OCI-LY1 (cell line): ENCODE measurements around the gene DYRK1B.
"Not testable (repeated sequence)": the region's sequence is repeated elsewhere in the genome, so short reads cannot be mapped to it uniquely, and the experiment has no call there.

ENCODE experiments used
- H2AFZ ChIP-seq: fragments of 200-600 bp; sonication (generic), shearing (Covaris generic); 2 replicates; pipeline ENCODE4 v1.6.0; 2014; ENCODE audit warnings: antibody characterized with exemption, mild to moderate bottlenecking, low read length
- H3F3A ChIP-seq: fragments of 200-600 bp; sonication (generic), shearing (Covaris generic); 2 replicates; pipeline ENCODE4 v1.6.0; 2014; ENCODE audit warnings: mild to moderate bottlenecking, antibody characterized with exemption, low read length, moderate library complexity; ENCODE audit not compliant: insufficient read depth
- H3K27ac ChIP-seq: fragments of 200-600 bp; sonication (generic); 2 replicates; pipeline ENCODE4 v1.5.1; 2014; ENCODE audit warnings: low read length, mixed run types, mild to moderate bottlenecking, low read depth; ENCODE audit not compliant: poor library complexity, severe bottlenecking
- H3K27me3 ChIP-seq: fragments of 200-600 bp; sonication (generic); 2 replicates; pipeline ENCODE4 v1.6.0; 2014; ENCODE audit warnings: antibody characterized with exemption, mild to moderate bottlenecking, low read length, moderate library complexity; ENCODE audit not compliant: insufficient read depth
- H3K36me3 ChIP-seq: fragments of 200-600 bp; sonication (generic); 2 replicates; pipeline ENCODE4 v1.6.1; 2014; ENCODE audit warnings: mild to moderate bottlenecking, antibody characterized with exemption, low read length, moderate library complexity, mixed read lengths; ENCODE audit not compliant: insufficient read depth
- H3K4me1 ChIP-seq: fragments of 200-600 bp; sonication (generic); 2 replicates; pipeline ENCODE4 v1.5.1; 2014; ENCODE audit warnings: mild to moderate bottlenecking, low read length, moderate library complexity; ENCODE audit not compliant: insufficient read depth, severe bottlenecking
- H3K4me2 ChIP-seq: fragments of 200-600 bp; sonication (generic), shearing (Covaris generic); 2 replicates; pipeline ENCODE4 v1.6.1; 2014; ENCODE audit warnings: low read length
- H3K4me3 ChIP-seq: fragments of 200-600 bp; sonication (generic); 2 replicates; pipeline ENCODE4 v1.5.1; 2014; ENCODE audit warnings: low read length, low read depth, mild to moderate bottlenecking, mixed read lengths; ENCODE audit not compliant: poor library complexity, severe bottlenecking
- H3K79me2 ChIP-seq: fragments of 200-600 bp; shearing (Covaris generic); 2 replicates; pipeline ENCODE4 v1.6.1; 2016; ENCODE audit warnings: mixed run types, low read length, mixed read lengths; ENCODE audit not compliant: insufficient read depth
- H3K9ac ChIP-seq: fragments of 200-600 bp; sonication (generic), shearing (Covaris generic); 2 replicates; pipeline ENCODE4 v1.6.1; 2014; ENCODE audit warnings: mild to moderate bottlenecking, low read length, mixed read lengths
- H3K9me2 ChIP-seq: fragments of 200-600 bp; sonication (generic), shearing (Covaris generic); 2 replicates; pipeline ENCODE4 v1.6.1; 2014; ENCODE audit warnings: low read depth, mild to moderate bottlenecking, low read length, mixed read lengths
- H3K9me3 ChIP-seq: fragments of 200-600 bp; shearing (Covaris generic); 2 replicates; pipeline ENCODE4 v1.6.1; 2014; ENCODE audit warnings: low read length, mixed read lengths
- H4K20me1 ChIP-seq: fragments of 200-600 bp; sonication (generic), shearing (Covaris generic); 2 replicates; pipeline ENCODE4 v1.6.0; 2016; ENCODE audit warnings: mild to moderate bottlenecking, low read length; ENCODE audit not compliant: insufficient read depth
- CTCF ChIP-seq: fragments of 200-600 bp; sonication (generic), shearing (Covaris generic); IDR thresholded peaks from 2 replicates; pipeline ENCODE4 v1.5.1; 2017; ENCODE audit warnings: mild to moderate bottlenecking, antibody characterized with exemption, low read length, moderate library complexity, mixed read lengths
- EZH2 ChIP-seq: fragments of 200-600 bp; sonication (generic), shearing (Covaris generic); IDR thresholded peaks from 2 replicates; pipeline ENCODE4 v1.8.0; 2017; ENCODE audit warnings: borderline replicate concordance, mixed run types, mild to moderate bottlenecking, antibody characterized with exemption, low read length, moderate library complexity, mixed read lengths

DYRK1B gene

GRCh38 chr19:39816287-39817048 is 17.5 kb downstream of the DYRK1B start:
- H3K4me3 ChIP-seq: no peak overlapping the region
- TF ChIP-seq CTCF (no peak), EZH2 (no peak)
- no peak overlapping the region for H3K27ac ChIP-seq

GRCh38 chr19:39814595-39814994 is 19.4 kb downstream of the DYRK1B start:
- no peaks in the 10 kb centered on the region for H3K9me3 ChIP-seq
- H3K27me3 ChIP-seq: peaks cover 6% of the 10 kb centered on the region
- H4K20me1 ChIP-seq: no peaks in the 10 kb centered on the region
- no peaks in the 10 kb centered on the region for H3K4me1 ChIP-seq
- no peak for TF ChIP-seq CTCF
- TF ChIP-seq EZH2: no peak
- H3K36me3 ChIP-seq: no peaks in the 10 kb centered on the region; the same call in 1 of the 2 replicates
- no peaks in the 10 kb centered on the region for H3K79me2 ChIP-seq
- H3K9me2 ChIP-seq: no peaks in the 10 kb centered on the region
- H3K27ac ChIP-seq: no peak overlapping the region
- H3K4me3 ChIP-seq: no peak overlapping the region
- no peak overlapping the region for H3K9ac ChIP-seq
- H2AFZ ChIP-seq: no peak overlapping the region
- no peak overlapping the region for H3K4me2 ChIP-seq
- H3F3A ChIP-seq: no peaks in the 10 kb centered on the region

More at GRCh38 chr19:39816287-39817048, 17.5 kb downstream of the DYRK1B start:
- H3K79me2 ChIP-seq: no peaks in the 10 kb centered on the region
- H3K9me3 ChIP-seq: no peaks in the 10 kb centered on the region
- H3K4me2 ChIP-seq: no peak overlapping the region
- no peak overlapping the region for H3K9ac ChIP-seq
- H3K9me2 ChIP-seq: no peaks in the 10 kb centered on the region
- no peak overlapping the region for H2AFZ ChIP-seq
- H4K20me1 ChIP-seq: no peaks in the 10 kb centered on the region
- no peaks in the 10 kb centered on the region for H3K27me3 ChIP-seq
- H3K36me3 ChIP-seq: no peaks in the 10 kb centered on the region; the same call in none of the 2 replicates
- H3K4me1 ChIP-seq: no peaks in the 10 kb centered on the region
- H3F3A ChIP-seq: no peaks in the 10 kb centered on the region

GRCh38 chr19:39814111-39814510 is 19.9 kb downstream of the DYRK1B start:
- not testable (repeated sequence) for H3K9me3 ChIP-seq, H3K4me1 ChIP-seq, H3K79me2 ChIP-seq, H3K4me3 ChIP-seq, H3K4me2 ChIP-seq, H4K20me1 ChIP-seq, H3K9ac ChIP-seq, H2AFZ ChIP-seq, H3K36me3 ChIP-seq, H3K27ac ChIP-seq, H3K9me2 ChIP-seq, H3F3A ChIP-seq
- H3K27me3 ChIP-seq: peaks cover 11% of the 10 kb centered on the region
